ENCODE measurements around the gene FASN.

Gene FASN

DNA sequence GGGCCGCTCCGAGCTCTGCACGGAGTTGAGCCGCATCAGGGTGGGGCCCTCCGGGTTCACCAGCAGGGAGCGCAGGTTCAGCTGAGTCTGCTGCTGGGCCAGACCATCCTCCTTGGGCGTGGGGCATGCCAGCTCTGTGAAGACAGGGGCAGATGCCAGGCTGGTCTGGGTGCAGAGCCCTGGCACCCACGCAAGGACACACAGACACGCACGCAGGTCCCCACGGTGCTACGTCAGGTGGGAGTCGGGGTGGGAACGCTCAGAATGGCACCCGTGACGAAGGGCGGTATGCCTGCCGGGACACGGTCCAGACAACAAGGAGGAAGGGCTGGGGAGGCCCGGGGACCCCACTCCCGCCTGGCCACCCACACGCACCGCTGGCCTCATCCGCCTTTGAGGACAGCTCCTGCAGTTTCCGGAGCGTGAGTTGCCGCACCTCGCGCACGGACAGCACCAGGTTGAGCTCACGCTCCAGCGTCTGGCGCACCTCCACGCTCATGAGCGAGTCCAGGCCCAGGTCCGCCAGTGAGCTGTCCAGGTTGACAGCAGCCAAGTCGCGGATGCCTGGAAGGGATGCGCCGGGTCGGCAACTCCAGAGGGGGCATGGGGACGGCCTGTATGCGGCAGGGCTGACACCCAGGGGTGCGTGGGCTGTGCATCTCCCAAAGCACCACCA lies 17.1 kb downstream of the FASN start:
- Histone ChIP-seq H3K9me2 (replicated peaks; ENCODE audit: insufficient read depth, low read length) (no peaks in the 10 kb centered on the region), H3K79me2 (ENCODE audit: insufficient read depth, low read length) (no peaks in the 10 kb centered on the region), H2AFZ (ENCODE audit: low read depth, low read length, severe bottlenecking) (no peak overlapping the region), H3K27ac (ENCODE audit: low read depth, low read length) (no peak overlapping the region), H3K4me3 (ENCODE audit: insufficient read depth, low read length, poor library complexity, severe bottlenecking) (no peak overlapping the region), H3F3A (ENCODE audit: insufficient read depth) (peaks cover 9% of the 10 kb centered on the region; the same call in 1 of the 2 replicates), H3K36me3 (ENCODE audit: low read length) (no peaks in the 10 kb centered on the region), H3K4me2 (ENCODE audit: low read depth, low read length, poor library complexity, severe bottlenecking) (no peak overlapping the region), H3K27me3 (ENCODE audit: low read length) (no peaks in the 10 kb centered on the region), H3K9me3 (ENCODE audit: insufficient read depth, low read length) (no peaks in the 10 kb centered on the region), H4K20me1 (ENCODE audit: low read depth, low read length) (no peaks in the 10 kb centered on the region), H3K9ac (ENCODE audit: low read length) (no peak overlapping the region)
- TF ChIP-seq, protein P1, sequence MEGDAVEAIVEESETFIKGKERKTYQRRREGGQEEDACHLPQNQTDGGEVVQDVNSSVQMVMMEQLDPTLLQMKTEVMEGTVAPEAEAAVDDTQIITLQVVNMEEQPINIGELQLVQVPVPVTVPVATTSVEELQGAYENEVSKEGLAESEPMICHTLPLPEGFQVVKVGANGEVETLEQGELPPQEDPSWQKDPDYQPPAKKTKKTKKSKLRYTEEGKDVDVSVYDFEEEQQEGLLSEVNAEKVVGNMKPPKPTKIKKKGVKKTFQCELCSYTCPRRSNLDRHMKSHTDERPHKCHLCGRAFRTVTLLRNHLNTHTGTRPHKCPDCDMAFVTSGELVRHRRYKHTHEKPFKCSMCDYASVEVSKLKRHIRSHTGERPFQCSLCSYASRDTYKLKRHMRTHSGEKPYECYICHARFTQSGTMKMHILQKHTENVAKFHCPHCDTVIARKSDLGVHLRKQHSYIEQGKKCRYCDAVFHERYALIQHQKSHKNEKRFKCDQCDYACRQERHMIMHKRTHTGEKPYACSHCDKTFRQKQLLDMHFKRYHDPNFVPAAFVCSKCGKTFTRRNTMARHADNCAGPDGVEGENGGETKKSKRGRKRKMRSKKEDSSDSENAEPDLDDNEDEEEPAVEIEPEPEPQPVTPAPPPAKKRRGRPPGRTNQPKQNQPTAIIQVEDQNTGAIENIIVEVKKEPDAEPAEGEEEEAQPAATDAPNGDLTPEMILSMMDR (IDR thresholded peaks at IDR 0.05; ENCODE audit: insufficient read depth, low read length, poor library complexity, severe bottlenecking): no peak
- TF ChIP-seq EZH2phosphoT487 (conservative IDR thresholded peaks at IDR 0.05; ENCODE audit: low read length): no peak

DNA sequence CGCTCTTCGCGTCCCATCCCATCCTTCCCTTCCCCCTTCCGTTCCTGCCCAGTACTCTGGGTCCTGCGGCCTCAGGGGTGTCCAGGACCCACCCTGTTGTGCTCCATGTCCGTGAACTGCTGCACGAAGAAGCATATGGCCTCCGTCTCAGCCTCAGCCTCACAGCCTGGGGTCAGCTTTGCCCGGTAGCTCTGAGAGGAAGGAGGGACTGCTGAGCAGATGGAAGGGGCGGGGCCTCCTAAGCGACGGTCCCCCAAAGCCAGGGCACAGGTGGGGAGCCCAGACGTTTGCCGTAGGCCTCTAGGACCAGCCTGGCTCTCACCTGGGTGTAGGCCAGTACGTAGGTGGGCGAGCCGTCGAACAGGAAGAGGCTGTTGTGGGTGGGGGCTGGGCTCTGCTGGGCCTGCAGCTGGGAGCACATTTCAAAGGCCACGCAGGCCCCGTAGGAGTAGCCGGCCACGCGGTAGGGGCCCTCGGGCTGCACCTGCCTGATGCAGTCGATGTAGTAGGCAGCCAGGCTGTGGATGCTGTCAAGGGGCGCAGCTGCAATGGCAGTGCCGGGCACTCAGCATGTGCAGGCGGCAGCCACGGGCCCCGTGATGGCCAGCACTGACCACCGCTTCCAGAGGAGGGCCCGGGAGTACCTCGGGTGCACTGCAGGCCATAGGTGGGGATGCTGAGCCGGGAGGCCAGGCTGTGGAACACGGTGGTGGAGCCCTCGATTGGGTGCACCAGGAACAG lies 17.8 kb downstream of the FASN start:
- no peaks in the 10 kb centered on the region for H3K79me2 ChIP-seq (ENCODE audit: insufficient read depth, low read length)
- TF ChIP-seq EZH2phosphoT487 (conservative IDR thresholded peaks at IDR 0.05; ENCODE audit: low read length): no peak
- TF ChIP-seq, protein P1 (IDR thresholded peaks at IDR 0.05; ENCODE audit: insufficient read depth, low read length, poor library complexity, severe bottlenecking): no peak
- H3K27ac ChIP-seq (ENCODE audit: low read depth, low read length): no peak overlapping the region
- no peaks in the 10 kb centered on the region for H3K9me2 ChIP-seq (replicated peaks; ENCODE audit: insufficient read depth, low read length)
- no peak overlapping the region for H3K4me3 ChIP-seq (ENCODE audit: insufficient read depth, low read length, poor library complexity, severe bottlenecking)
- H3K36me3 ChIP-seq (ENCODE audit: low read length): no peaks in the 10 kb centered on the region
- H2AFZ ChIP-seq (ENCODE audit: low read depth, low read length, severe bottlenecking): no peak overlapping the region
- H3K4me2 ChIP-seq (ENCODE audit: low read depth, low read length, poor library complexity, severe bottlenecking): no peak overlapping the region
- H4K20me1 ChIP-seq (ENCODE audit: low read depth, low read length): no peaks in the 10 kb centered on the region
- H3F3A ChIP-seq (ENCODE audit: insufficient read depth): peaks cover 9% of the 10 kb centered on the region; the same call in 1 of the 2 replicates
- no peaks in the 10 kb centered on the region for H3K9me3 ChIP-seq (ENCODE audit: insufficient read depth, low read length)
- no peak overlapping the region for H3K9ac ChIP-seq (ENCODE audit: low read length)
- H3K27me3 ChIP-seq (ENCODE audit: low read length): no peaks in the 10 kb centered on the region

DNA sequence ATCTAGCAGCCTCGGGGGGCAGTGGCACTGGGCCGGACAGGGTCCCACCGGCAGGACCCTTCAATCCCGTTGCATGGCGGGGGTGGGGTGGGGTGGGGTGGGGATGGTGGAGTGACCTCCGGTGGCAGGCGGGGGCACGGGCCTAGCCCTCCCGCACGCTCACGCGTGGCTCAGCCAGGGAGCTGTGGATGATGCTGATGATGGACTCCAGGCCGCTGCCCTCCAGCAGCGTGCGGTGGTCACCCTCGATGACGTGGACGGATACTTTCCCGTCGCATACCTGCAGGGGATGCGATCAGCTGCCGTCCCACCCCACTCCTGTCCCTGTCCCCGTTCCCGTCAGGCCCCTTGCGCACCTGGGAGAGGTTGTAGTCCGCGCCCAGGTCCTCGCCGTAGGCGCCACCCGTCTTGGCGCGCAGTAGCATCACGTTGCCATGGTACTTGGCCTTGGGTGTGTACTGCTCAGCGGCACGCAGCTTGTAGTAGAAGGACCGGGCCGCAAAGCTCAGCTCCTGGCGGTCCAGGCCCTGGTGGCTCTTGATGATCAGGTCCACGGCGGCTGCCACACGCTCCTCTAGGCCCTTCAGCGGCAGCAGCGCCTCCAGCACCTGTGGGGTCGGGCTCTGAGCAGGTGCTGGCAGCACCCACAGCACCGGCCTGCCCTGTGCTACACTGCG lies 18.9 kb downstream of the FASN start:
- H3K36me3 ChIP-seq (ENCODE audit: low read length): no peaks in the 10 kb centered on the region
- no peak overlapping the region for H3K4me3 ChIP-seq (ENCODE audit: insufficient read depth, low read length, poor library complexity, severe bottlenecking)
- H3K9me3 ChIP-seq (ENCODE audit: insufficient read depth, low read length): no peaks in the 10 kb centered on the region
- H3K27ac ChIP-seq (ENCODE audit: low read depth, low read length): no peak overlapping the region
- H2AFZ ChIP-seq (ENCODE audit: low read depth, low read length, severe bottlenecking): no peak overlapping the region
- TF ChIP-seq EZH2phosphoT487 (conservative IDR thresholded peaks at IDR 0.05; ENCODE audit: low read length): no peak
- TF ChIP-seq, protein P1 (IDR thresholded peaks at IDR 0.05; ENCODE audit: insufficient read depth, low read length, poor library complexity, severe bottlenecking): no peak
- H4K20me1 ChIP-seq (ENCODE audit: low read depth, low read length): no peaks in the 10 kb centered on the region
- H3F3A ChIP-seq (ENCODE audit: insufficient read depth): peaks cover 9% of the 10 kb centered on the region; the same call in 1 of the 2 replicates
- no peak overlapping the region for H3K9ac ChIP-seq (ENCODE audit: low read length)
- H3K27me3 ChIP-seq (ENCODE audit: low read length): no peaks in the 10 kb centered on the region
- H3K9me2 ChIP-seq (replicated peaks; ENCODE audit: insufficient read depth, low read length): no peaks in the 10 kb centered on the region
- H3K4me2 ChIP-seq (ENCODE audit: low read depth, low read length, poor library complexity, severe bottlenecking): no peak overlapping the region
- no peaks in the 10 kb centered on the region for H3K79me2 ChIP-seq (ENCODE audit: insufficient read depth, low read length)

All from SU-DHL-6 (cell line).